ENCODE data around the gene MORN3.

GRCh38 chr12:121656122-121656521 is 13.3 kb downstream of the MORN3 start:
- TF ChIP-seq CTCF (IDR thresholded peaks at IDR 0.05), result no peak
- TF ChIP-seq POLR2A (IDR thresholded peaks at IDR 0.05), result no peak

Measured in adrenal gland (tissue), 5 donors.